BE2C (cell line): Measurements from ENCODE around the gene PDE9A.
"Not testable (repeated sequence)": the region's sequence is repeated elsewhere in the genome, so short reads cannot be mapped to it uniquely, and the experiment has no call there.

Experiments used
- DNase-seq: peaks from one replicate; pipeline ENCODE4 v3.0.0-alpha.2; 2020
- H3K27me3 ChIP-seq: fragments of 250-450 bp; sonication (Bioruptor Pico); 2 replicates; pipeline ENCODE4 v1.5.1; 2020; ENCODE audit warnings: mild to moderate bottlenecking
- H3K36me3 ChIP-seq: fragments of 250-450 bp; sonication (Bioruptor Pico); 2 replicates; pipeline ENCODE4 v1.5.1; 2020; ENCODE audit warnings: mild to moderate bottlenecking
- H3K4me1 ChIP-seq: fragments of 250-450 bp; sonication (Bioruptor Pico); 2 replicates; pipeline ENCODE4 v1.5.1; 2020
- H3K4me3 ChIP-seq: 2 replicates; pipeline ENCODE4 v1.5.1; 2011; ENCODE audit warnings: low read depth, low read length
- H3K9me3 ChIP-seq: fragments of 250-450 bp; sonication (Bioruptor Pico); 2 replicates; pipeline ENCODE4 v1.5.1; 2020
- TF ChIP-seq, protein P1 (sequence below): IDR thresholded peaks from 2 replicates; pipeline ENCODE4 v1.5.1; 2012; ENCODE audit warnings: mild to moderate bottlenecking, low read depth, low read length

Gene PDE9A

DNA sequence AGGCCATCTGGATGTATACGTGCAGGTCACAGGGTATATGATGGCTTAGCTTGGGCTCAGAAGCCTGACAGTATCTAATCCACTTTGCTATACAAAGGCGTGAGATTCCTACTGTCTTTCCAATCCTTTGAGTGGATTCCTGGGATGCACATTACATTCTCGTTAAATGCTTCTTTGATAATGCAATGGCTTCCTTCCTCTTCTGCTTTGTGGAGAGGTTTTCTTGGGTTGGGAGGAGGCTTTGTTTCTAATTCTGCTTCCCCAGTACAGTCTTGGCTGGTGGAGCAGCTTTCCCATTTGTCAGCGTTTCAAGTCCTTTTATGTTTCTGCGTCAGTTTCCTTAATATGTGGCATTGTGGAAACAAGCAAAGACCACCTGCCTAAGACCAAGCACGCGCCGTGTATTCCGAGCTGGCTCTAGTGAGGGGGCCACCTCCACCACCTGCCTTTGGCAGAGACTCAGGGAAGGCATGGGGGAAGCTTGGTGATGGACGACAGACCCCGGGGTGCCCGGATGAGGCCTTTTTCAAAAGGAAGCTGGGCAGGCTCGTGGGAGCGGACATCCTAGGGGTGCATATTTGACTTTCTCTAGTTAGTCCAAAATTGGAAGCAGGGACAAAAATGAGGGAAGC is 153.2 kb downstream of the PDE9A start:
- no peak overlapping the region for H3K4me3 ChIP-seq
- TF ChIP-seq, protein P1, sequence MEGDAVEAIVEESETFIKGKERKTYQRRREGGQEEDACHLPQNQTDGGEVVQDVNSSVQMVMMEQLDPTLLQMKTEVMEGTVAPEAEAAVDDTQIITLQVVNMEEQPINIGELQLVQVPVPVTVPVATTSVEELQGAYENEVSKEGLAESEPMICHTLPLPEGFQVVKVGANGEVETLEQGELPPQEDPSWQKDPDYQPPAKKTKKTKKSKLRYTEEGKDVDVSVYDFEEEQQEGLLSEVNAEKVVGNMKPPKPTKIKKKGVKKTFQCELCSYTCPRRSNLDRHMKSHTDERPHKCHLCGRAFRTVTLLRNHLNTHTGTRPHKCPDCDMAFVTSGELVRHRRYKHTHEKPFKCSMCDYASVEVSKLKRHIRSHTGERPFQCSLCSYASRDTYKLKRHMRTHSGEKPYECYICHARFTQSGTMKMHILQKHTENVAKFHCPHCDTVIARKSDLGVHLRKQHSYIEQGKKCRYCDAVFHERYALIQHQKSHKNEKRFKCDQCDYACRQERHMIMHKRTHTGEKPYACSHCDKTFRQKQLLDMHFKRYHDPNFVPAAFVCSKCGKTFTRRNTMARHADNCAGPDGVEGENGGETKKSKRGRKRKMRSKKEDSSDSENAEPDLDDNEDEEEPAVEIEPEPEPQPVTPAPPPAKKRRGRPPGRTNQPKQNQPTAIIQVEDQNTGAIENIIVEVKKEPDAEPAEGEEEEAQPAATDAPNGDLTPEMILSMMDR, result no peak
- no peaks in the 10 kb centered on the region for H3K27me3 ChIP-seq
- H3K4me1 ChIP-seq, result no peaks in the 10 kb centered on the region
- no peaks in the 10 kb centered on the region for H3K36me3 ChIP-seq
- H3K9me3 ChIP-seq, result no peaks in the 10 kb centered on the region
- DNase-seq, result no peak

DNA sequence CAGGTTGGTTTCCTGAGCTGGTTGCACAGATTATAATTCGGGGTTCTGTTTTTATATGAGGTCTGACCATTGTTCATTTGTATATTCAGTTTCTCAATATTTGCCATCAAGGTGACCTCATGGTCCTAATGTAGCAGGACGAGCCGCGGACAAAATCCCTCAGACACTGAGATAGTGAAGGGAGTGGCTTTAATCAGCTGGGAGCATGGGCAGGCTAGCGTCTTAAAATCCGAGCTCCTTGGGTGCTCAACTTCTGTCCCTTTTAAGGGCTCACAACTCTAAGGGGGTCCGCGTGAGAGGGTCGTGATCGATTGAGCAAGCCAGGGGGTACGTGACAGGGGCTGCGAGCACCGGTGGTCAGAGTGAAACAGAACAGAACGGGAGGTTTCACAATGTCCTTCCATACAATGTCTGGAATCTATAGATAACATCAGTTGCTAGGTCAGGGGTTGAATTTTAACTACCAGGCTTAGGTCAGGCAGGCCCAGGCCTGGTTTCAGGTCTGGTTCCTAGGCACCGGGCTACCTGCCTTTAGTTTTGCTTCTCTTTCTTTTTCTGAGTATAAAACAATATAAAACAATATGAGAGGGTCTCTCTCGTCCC is 154.0 kb downstream of the PDE9A start:
- H3K9me3 ChIP-seq, H3K4me3 ChIP-seq, H3K4me1 ChIP-seq, H3K36me3 ChIP-seq, H3K27me3 ChIP-seq, DNase-seq: not testable (repeated sequence)

DNA sequence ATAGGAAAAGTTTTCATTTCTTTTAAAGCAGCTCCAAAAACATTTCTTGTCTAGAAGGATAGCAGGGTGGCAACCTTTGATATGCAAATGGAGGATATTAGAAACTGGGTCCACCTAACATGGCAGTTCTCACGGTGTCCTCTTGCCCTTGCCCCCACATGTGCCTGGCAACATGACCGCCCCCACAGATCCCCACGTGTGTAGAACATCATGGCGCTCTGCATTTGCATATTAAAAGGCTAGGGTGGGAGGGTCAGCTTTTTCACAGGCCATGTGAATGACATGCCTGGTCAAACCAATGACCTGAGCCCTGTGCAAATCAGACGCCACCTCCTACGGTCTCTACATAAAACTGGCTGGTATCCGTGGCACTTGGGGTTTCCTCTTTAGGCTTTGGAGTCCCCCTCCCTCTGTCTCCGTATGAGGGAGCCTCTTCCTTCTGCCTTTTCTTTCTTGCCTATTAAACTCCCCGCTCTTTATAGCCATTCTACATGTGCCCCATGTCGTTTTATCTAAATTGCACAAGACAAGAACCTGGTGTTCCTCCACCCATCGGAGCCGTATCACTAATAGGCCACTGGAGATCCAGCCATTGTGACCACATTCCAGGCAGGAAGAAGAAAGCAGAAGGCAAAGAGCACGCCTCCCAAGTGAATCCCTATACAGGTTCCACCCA is 154.7 kb downstream of the PDE9A start:
- Histone ChIP-seq H3K36me3 (no peaks in the 10 kb centered on the region), H3K9me3 (no peaks in the 10 kb centered on the region), H3K27me3 (no peaks in the 10 kb centered on the region), H3K4me1 (no peaks in the 10 kb centered on the region), H3K4me3 (no peak overlapping the region)
- DNase-seq, result no peak
- TF ChIP-seq, protein P1, result no peak

DNA sequence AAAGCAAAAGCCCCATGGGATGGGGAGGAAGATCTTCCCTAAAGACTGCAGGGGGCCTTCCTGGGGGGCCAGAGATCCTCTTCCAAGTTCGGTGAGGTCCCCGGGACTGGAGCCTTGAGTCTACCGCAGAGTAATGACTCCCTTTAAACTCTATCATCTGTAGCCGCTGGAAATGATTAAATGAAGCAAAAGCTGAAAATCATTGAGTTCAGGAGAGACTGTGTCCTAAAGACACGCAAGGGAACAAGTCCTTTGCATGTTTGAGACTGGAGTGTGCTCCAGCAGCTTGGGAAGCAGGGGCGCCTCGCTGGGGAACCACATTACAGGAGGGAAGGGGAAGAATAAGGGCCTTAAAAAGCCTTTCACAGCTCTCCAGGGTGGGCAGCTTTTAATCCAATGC is 155.8 kb downstream of the PDE9A start:
- no peaks in the 10 kb centered on the region for H3K4me1 ChIP-seq
- H3K36me3 ChIP-seq, result no peaks in the 10 kb centered on the region
- no peak overlapping the region for H3K4me3 ChIP-seq
- no peaks in the 10 kb centered on the region for H3K9me3 ChIP-seq
- TF ChIP-seq, protein P1, result no peak
- no peak for DNase-seq
- H3K27me3 ChIP-seq, result no peaks in the 10 kb centered on the region

DNA sequence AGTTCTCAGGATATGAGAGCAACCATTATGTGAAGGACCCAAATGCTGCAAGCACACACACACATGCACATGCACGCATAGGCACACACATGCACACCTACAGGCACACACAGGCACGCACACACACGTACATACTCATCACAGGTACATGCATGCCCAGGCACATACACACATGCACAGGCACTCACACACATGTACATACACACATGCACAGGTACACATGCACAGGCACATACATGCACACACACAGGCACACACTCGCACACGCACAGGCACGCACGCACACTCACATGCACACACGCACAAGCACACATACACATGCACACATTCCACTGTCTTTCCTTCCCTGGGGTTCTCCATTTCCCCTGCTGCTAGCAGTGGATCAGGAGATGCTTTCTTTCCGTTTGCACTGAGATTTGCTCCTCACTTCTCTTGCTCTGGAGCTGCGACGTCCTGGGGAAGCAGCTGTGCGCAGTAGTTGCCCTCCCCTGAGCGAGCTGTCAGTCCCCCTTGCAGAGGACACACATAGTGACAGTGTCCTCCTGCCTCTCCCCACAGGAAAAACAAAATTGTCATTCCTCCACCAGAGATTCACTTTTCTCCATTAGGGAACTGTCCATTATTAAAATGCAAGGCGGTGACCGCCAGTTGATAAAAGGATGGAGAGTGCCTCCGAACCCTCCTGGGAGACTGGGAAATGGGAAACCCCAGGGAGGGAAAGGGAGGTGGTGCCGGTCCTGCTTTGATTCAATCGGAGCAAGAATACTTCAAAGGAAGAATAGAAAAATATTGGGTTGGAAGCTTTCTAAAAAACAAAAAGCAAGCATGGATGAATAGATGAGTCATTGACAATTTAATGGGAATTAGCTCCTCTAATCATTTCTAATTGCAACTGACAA is 156.4 kb downstream of the PDE9A start:
- Histone ChIP-seq H3K4me3 (no peak overlapping the region), H3K27me3 (no peaks in the 10 kb centered on the region), H3K36me3 (no peaks in the 10 kb centered on the region), H3K9me3 (peaks cover under 1% of the 10 kb centered on the region; the same call in 1 of the 2 replicates), H3K4me1 (no peaks in the 10 kb centered on the region)
- DNase-seq, result no peak
- TF ChIP-seq, protein P1, result no peak

DNA sequence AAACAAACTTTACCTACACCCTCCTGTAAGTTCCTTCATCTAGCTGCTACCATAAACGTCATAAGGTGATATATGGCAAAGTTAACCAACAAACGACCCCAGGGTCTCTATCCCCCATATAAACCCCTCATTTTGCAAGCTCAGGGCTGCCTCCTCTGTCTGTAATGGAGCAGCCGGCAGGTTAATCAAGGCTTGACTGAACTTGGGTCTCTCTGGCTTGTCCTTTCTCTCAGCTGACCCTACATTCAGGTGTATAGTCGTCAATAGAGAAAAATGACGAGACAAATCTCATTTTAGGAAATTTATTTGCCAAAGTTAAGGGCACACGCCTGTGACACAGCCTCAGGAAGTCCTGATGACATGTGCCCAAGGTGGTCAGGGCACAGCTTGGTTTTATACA is 158.5 kb downstream of the PDE9A start:
- peaks cover 3% of the 10 kb centered on the region; the same call in 1 of the 2 replicates for H3K9me3 ChIP-seq
- H3K4me1 ChIP-seq, result no peaks in the 10 kb centered on the region
- H3K27me3 ChIP-seq, result no peaks in the 10 kb centered on the region
- no peak overlapping the region for H3K4me3 ChIP-seq
- TF ChIP-seq, protein P1, result no peak
- DNase-seq, result no peak
- no peaks in the 10 kb centered on the region for H3K36me3 ChIP-seq

DNA sequence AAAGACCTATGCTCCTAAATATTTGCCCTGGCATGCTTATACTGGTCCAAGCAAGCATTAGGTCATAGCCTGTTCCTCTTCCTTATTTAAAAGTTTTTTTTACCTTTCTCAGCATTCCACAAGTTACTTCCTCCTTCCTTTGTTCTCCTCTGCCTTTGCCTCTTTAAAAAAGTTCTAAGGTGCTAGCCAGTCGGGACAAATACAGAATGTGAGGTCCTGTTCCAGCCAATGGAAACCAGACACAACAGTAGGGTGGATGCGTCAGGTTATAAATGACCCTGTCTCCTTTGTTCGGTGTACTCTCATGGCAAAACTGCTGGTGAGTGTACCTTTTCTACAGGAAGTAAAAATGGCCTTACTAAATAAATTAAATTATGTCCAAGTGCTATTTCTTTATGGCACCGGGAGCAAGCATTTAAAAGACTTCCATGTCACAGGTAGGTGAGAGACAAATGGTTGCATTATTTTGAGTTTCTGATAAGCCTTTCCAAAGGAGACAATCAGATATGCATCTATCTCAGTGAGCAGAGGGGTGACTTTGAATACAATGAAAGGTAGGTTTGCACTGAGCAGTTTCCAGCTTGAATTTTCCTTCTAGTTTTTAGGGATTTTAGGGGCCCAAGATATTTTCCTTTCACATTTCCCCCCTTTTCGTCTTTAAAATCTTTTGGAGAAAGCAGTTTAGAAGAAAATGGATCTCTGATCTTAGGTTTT is 159.3 kb downstream of the PDE9A start:
- not testable (repeated sequence) for H3K4me1 ChIP-seq, H3K27me3 ChIP-seq, H3K9me3 ChIP-seq, H3K4me3 ChIP-seq, H3K36me3 ChIP-seq, DNase-seq
